H9 (cell line): ENCODE measurements around the gene TACR2. TPM values are rescaled to one million over a fixed set of nuclear protein-coding genes. Genes with fewer than 3 reads are reported as not detected.

Experiments
- DNase-seq: peaks from one replicate; pipeline ENCODE4 v3.0.0-alpha.2; 2017
- H2AFZ ChIP-seq: one replicate; pipeline ENCODE4 v1.6.1; 2013; ENCODE audit warnings: mild to moderate bottlenecking, low read length, control low read depth, moderate library complexity
- H2AK5ac ChIP-seq: 2 replicates; pipeline ENCODE4 v1.6.1; 2013; ENCODE audit warnings: low read length, control low read depth, mixed read lengths; ENCODE audit not compliant: insufficient read length
- H2BK120ac ChIP-seq: one replicate; pipeline ENCODE4 v1.6.1; 2013; ENCODE audit warnings: low read depth, mild to moderate bottlenecking, low read length, control low read depth, inconsistent platforms; ENCODE audit not compliant: poor library complexity, severe bottlenecking
- H2BK12ac ChIP-seq: 2 replicates; pipeline ENCODE4 v1.6.1; 2013; ENCODE audit warnings: low read length, control low read depth, mixed read lengths, low read depth; ENCODE audit not compliant: insufficient read length
- H2BK15ac ChIP-seq: 2 replicates; pipeline ENCODE4 v1.6.1; 2013; ENCODE audit warnings: low read depth, low read length, control low read depth
- H2BK20ac ChIP-seq: one replicate; pipeline ENCODE4 v1.6.1; 2013; ENCODE audit warnings: low read depth, mild to moderate bottlenecking, low read length, control low read depth, inconsistent platforms; ENCODE audit not compliant: poor library complexity, severe bottlenecking
- H2BK5ac ChIP-seq: 2 replicates; pipeline ENCODE4 v1.6.1; 2013; ENCODE audit warnings: low read length, control low read depth, mixed read lengths; ENCODE audit not compliant: insufficient read length
- H3K14ac ChIP-seq: 2 replicates; pipeline ENCODE4 v1.6.1; 2013; ENCODE audit warnings: low read length, control low read depth; ENCODE audit not compliant: insufficient read depth
- H3K18ac ChIP-seq: 2 replicates; pipeline ENCODE4 v1.6.1; 2013; ENCODE audit warnings: low read depth, mild to moderate bottlenecking, mixed read lengths, low read length, control low read depth; ENCODE audit not compliant: insufficient read length
- H3K23ac ChIP-seq: 2 replicates; pipeline ENCODE4 v1.6.1; 2013; ENCODE audit warnings: low read length, control low read depth, mixed read lengths, low read depth; ENCODE audit not compliant: insufficient read length
- H3K23me2 ChIP-seq: 2 replicates; pipeline ENCODE4 v1.6.1; 2013; ENCODE audit warnings: low read depth, mild to moderate bottlenecking, mixed read lengths, low read length, control low read depth; ENCODE audit not compliant: insufficient read length, poor library complexity, severe bottlenecking
- H3K27ac ChIP-seq: 2 replicates; pipeline ENCODE4 v1.5.1; 2013; ENCODE audit warnings: low read length, control low read depth, mixed read lengths, low read depth; ENCODE audit not compliant: insufficient read length
- H3K27me3 ChIP-seq: 2 replicates; pipeline ENCODE4 v1.6.1; 2013; ENCODE audit warnings: low read length, control low read depth, inconsistent platforms; ENCODE audit not compliant: insufficient read depth
- H3K4ac ChIP-seq: 2 replicates; pipeline ENCODE4 v1.6.1; 2013; ENCODE audit warnings: low read depth, mild to moderate bottlenecking, control low read depth, inconsistent platforms, low read length, moderate library complexity
- H3K4me1 ChIP-seq: 2 replicates; pipeline ENCODE4 v1.6.1; 2013; ENCODE audit warnings: low read length, control low read depth, inconsistent platforms; ENCODE audit not compliant: insufficient read depth
- H3K4me2 ChIP-seq: 2 replicates; pipeline ENCODE4 v1.6.1; 2013; ENCODE audit warnings: low read length, control low read depth, mixed read lengths; ENCODE audit not compliant: insufficient read length, insufficient read depth
- H3K56ac ChIP-seq: 2 replicates; pipeline ENCODE4 v1.6.1; 2013; ENCODE audit warnings: low read depth, mild to moderate bottlenecking, mixed read lengths, low read length, control low read depth; ENCODE audit not compliant: insufficient read length
- H3K79me1 ChIP-seq: 2 replicates; pipeline ENCODE4 v1.6.1; 2013; ENCODE audit warnings: low read depth, mild to moderate bottlenecking, moderate library complexity, low read length, control low read depth, inconsistent platforms; ENCODE audit not compliant: insufficient read depth, poor library complexity, severe bottlenecking
- H3K79me2 ChIP-seq: 2 replicates; pipeline ENCODE4 v1.6.1; 2013; ENCODE audit warnings: low read length, control low read depth, inconsistent platforms; ENCODE audit not compliant: insufficient read depth
- H3K9ac ChIP-seq: 2 replicates; pipeline ENCODE4 v1.6.1; 2013; ENCODE audit warnings: low read length, control low read depth, mixed read lengths; ENCODE audit not compliant: insufficient read length; ENCODE audit errors: extremely low read depth
- H3K9me3 ChIP-seq: one replicate; pipeline ENCODE4 v1.6.1; 2013; ENCODE audit warnings: low read depth, low read length, inconsistent platforms; ENCODE audit not compliant: control insufficient read depth
- H3T11ph ChIP-seq: one replicate; pipeline ENCODE4 v1.6.1; 2013; ENCODE audit warnings: mild to moderate bottlenecking, low read length, control low read depth, inconsistent platforms
- H4K20me1 ChIP-seq: one replicate; pipeline ENCODE4 v1.6.1; 2013; ENCODE audit not compliant: control insufficient read depth, insufficient read length, insufficient read depth
- H4K5ac ChIP-seq: 2 replicates; pipeline ENCODE4 v1.6.1; 2013; ENCODE audit warnings: low read depth, mild to moderate bottlenecking, mixed read lengths, low read length, control low read depth; ENCODE audit not compliant: insufficient read length
- H4K8ac ChIP-seq: replicated peaks from 2 replicates; pipeline ENCODE4 v1.6.1; 2013; ENCODE audit warnings: low read length, control low read depth, mixed read lengths, low read depth; ENCODE audit not compliant: insufficient read length
- H4K91ac ChIP-seq: 2 replicates; pipeline ENCODE4 v1.6.1; 2013; ENCODE audit warnings: low read depth, mild to moderate bottlenecking, moderate library complexity, mixed read lengths, low read length, control low read depth; ENCODE audit not compliant: insufficient read length
- H3K27ac Mint-ChIP-seq, 3 experiments: 2 replicates in 2 of 3; 3 replicates in 1 of 3; pipeline ENCODE4 v1.8.0; 2020 to 2021; ENCODE audit warnings: mixed read lengths in 3 of 3, mild to moderate bottlenecking in 1 of 3, moderate library complexity in 1 of 3
- H3K27me3 Mint-ChIP-seq: 2 replicates; pipeline ENCODE4 v1.8.0; 2021; ENCODE audit warnings: low read depth, mild to moderate bottlenecking, moderate library complexity, mixed read lengths
- H3K36me3 Mint-ChIP-seq, 3 experiments: 2 replicates in 2 of 3; 3 replicates in 1 of 3; pipeline ENCODE4 v1.8.0; 2020 to 2021; ENCODE audit warnings: low read depth in 3 of 3, mixed read lengths in 3 of 3; ENCODE audit not compliant: insufficient read depth in 1 of 3
- H3K4me1 Mint-ChIP-seq, 2 experiments: 2 replicates each; pipeline ENCODE4 v1.8.0; 2020; ENCODE audit warnings: mixed read lengths in 2 of 2
- H3K4me3 Mint-ChIP-seq, 2 experiments: 2 replicates in 1 of 2; 3 replicates in 1 of 2; pipeline ENCODE4 v1.8.0; 2020 to 2021; ENCODE audit warnings: mild to moderate bottlenecking in 2 of 2, mixed read lengths in 2 of 2, moderate library complexity in 1 of 2
- H3K9me3 Mint-ChIP-seq, 2 experiments: 2 replicates in 1 of 2; 3 replicates in 1 of 2; pipeline ENCODE4 v1.8.0; 2020; ENCODE audit warnings: mild to moderate bottlenecking in 2 of 2, mixed read lengths in 2 of 2, moderate library complexity in 1 of 2
- CTCF ChIP-seq: fragments of 200-600 bp; sonication (generic); conservative IDR thresholded peaks from 3 replicates; pipeline ENCODE4 v1.8.0; 2021; ENCODE audit warnings: antibody characterized with exemption, mild to moderate bottlenecking
- WGBS: extraction: QIAGEN DNeasy Blood & Tissue Kit; methylation state at CpG from one replicate; pipeline ENCODE4 v1.1.7; 2013; ENCODE audit warnings: missing lambda C conversion rate, low lambda C conversion rate, mixed read lengths; ENCODE audit not compliant: insufficient read length; ENCODE audit errors: extremely low coverage; 5-methylcytosine and 5-hydroxymethylcytosine counted together
- total RNA-seq: library from RNA; stranded (reverse); gene quantifications from 2 replicates; pipeline ENCODE4 v1.2.1, GENCODE V29; 2021

The TACR2 gene
- total RNA-seq, 1 experiment from 2014 or later: not detected

DNA sequence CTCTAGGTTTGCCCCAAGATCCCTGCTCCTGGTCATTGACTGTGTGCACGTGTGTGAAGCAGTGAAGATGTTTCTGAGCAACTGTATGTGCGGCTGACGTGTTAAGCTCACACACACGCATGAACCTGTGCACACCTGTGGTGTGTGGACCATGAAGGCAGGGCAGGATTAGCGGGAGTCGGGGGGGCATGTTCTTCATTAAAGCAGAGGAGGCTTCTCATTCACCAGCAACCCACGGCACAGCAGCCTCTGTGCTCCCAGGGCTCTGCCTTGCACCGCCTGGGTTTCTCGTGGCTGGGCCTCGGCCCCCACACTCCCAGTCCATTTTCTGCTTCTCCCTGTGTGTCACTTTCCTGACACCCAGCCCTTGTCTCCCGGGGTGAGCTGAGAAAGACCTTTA is 824 bp upstream of the TACR2 start:
- no peak overlapping the region for H3K23ac ChIP-seq
- DNase-seq: no peak
- no peaks in the 10 kb centered on the region for H3K9me3 ChIP-seq
- no peak overlapping the region for H2BK20ac ChIP-seq
- H4K5ac ChIP-seq: no peak overlapping the region
- H3K4me1 ChIP-seq: no peaks in the 10 kb centered on the region
- no peak overlapping the region for H2AFZ ChIP-seq
- H3K56ac ChIP-seq: no peak overlapping the region
- no peak overlapping the region for H3K18ac ChIP-seq
- no peak for TF ChIP-seq CTCF
- no peaks in the 10 kb centered on the region for H3K36me3 Mint-ChIP-seq
- no peak overlapping the region for H2BK5ac ChIP-seq
- H3K23me2 ChIP-seq: no peaks in the 10 kb centered on the region
- no peak overlapping the region for H2BK15ac ChIP-seq
- H2BK12ac ChIP-seq: no peak overlapping the region
- no CpG with 5 or more reads among the region's 11 CpGs for WGBS
- no peaks in the 10 kb centered on the region for H3K79me2 ChIP-seq
- H3T11ph ChIP-seq: no peak overlapping the region
- H3K9me3 Mint-ChIP-seq: no peaks in the 10 kb centered on the region
- no peak overlapping the region for H3K9ac ChIP-seq
- H4K91ac ChIP-seq: no peak overlapping the region
- H3K14ac ChIP-seq: no peak overlapping the region
- no peaks in the 10 kb centered on the region for H3K27me3 ChIP-seq
- no peak overlapping the region for H2AK5ac ChIP-seq
- H4K8ac ChIP-seq: no peak overlapping the region
- no peak overlapping the region for H3K4ac ChIP-seq
- H3K4me3 Mint-ChIP-seq: no peak overlapping the region
- H4K20me1 ChIP-seq: no peaks in the 10 kb centered on the region
- H3K27me3 Mint-ChIP-seq: peaks cover 6% of the 10 kb centered on the region
- no peak overlapping the region for H2BK120ac ChIP-seq
- no peak overlapping the region for H3K27ac ChIP-seq
- H3K27ac Mint-ChIP-seq: no peak overlapping the region
- no peaks in the 10 kb centered on the region for H3K79me1 ChIP-seq
- no peak overlapping the region for H3K4me2 ChIP-seq
- peaks cover 3 to 6% of the 10 kb centered on the region in 2 experiments; a peak in 3 of 4 replicates for H3K4me1 Mint-ChIP-seq
